Smooth muscle cell (in vitro differentiated cells): ENCODE measurements around the gene CHD6. TPM values are rescaled to one million over a fixed set of nuclear protein-coding genes. Genes with fewer than 3 reads are reported as not detected.
A peak's percentile ranks its signal among the peaks of the same experiment; 100 is the strongest.

Source experiments
- DNase-seq: peaks from one replicate; lab custom pipeline; 2025; ENCODE audit not compliant: unreplicated experiment; lab: John Stamatoyannopoulos, UW
- H2AFZ ChIP-seq: fragments of 200-600 bp; sonication (generic); 2 replicates; pipeline ENCODE4 v1.6.0; 2016; ENCODE audit warnings: antibody characterized with exemption, low read depth, mild to moderate bottlenecking
- H3F3A ChIP-seq: fragments of 200-600 bp; sonication (generic); 2 replicates; pipeline ENCODE4 v1.6.0; 2017; ENCODE audit warnings: antibody characterized with exemption, low read depth
- H3K27ac ChIP-seq: fragments of 200-600 bp; sonication (generic); 2 replicates; pipeline ENCODE4 v1.5.1; 2016; ENCODE audit warnings: low read depth, mild to moderate bottlenecking
- H3K27me3 ChIP-seq: fragments of 200-600 bp; sonication (generic); 2 replicates; pipeline ENCODE4 v1.6.1; 2016; ENCODE audit warnings: low read depth, mild to moderate bottlenecking
- H3K36me3 ChIP-seq: fragments of 200-600 bp; sonication (generic); 2 replicates; pipeline ENCODE4 v1.5.1; 2016; ENCODE audit warnings: low read depth
- H3K4me1 ChIP-seq: fragments of 200-600 bp; sonication (generic); 2 replicates; pipeline ENCODE4 v1.5.1; 2016; ENCODE audit warnings: low read depth
- H3K4me2 ChIP-seq: fragments of 200-600 bp; sonication (generic); 2 replicates; pipeline ENCODE4 v1.6.0; 2016; ENCODE audit warnings: mild to moderate bottlenecking
- H3K4me3 ChIP-seq: fragments of 200-600 bp; sonication (generic); 2 replicates; pipeline ENCODE4 v1.5.1; 2016; ENCODE audit warnings: mild to moderate bottlenecking
- H3K79me2 ChIP-seq: fragments of 200-600 bp; sonication (generic); 2 replicates; pipeline ENCODE4 v1.6.0; 2016; ENCODE audit warnings: low read depth, mild to moderate bottlenecking
- H3K9ac ChIP-seq: fragments of 200-600 bp; sonication (generic); 2 replicates; pipeline ENCODE4 v1.6.0; 2016; ENCODE audit warnings: low read depth
- H3K9me3 ChIP-seq: fragments of 200-600 bp; sonication (generic); replicated peaks from 2 replicates; pipeline ENCODE4 v1.5.1; 2016; ENCODE audit warnings: low read depth
- H4K20me1 ChIP-seq: fragments of 200-600 bp; sonication (generic); 2 replicates; pipeline ENCODE4 v1.6.0; 2016; ENCODE audit warnings: low read depth
- WGBS: methylation state at CpG from one replicate; pipeline ENCODE4 v1.1.7; 2016; ENCODE audit warnings: low lambda C conversion rate; 5-methylcytosine and 5-hydroxymethylcytosine counted together
- polyA plus RNA-seq: library from polyadenylated mRNA; unstranded; fragments of >200 nt; fragmentation: Nextera tagmentation; extraction: Ambion mirVana; gene quantifications from 2 replicates; pipeline ENCODE4 v1.2.1, GENCODE V29; 2016
- total RNA-seq: library from RNA; depleted of rRNA; stranded (reverse); fragments of >200 nt; gene quantifications from 2 replicates; pipeline ENCODE4 v1.2.3, GENCODE V29; 2014
- TF ChIP-seq, protein P1 (sequence below): fragments of 200-600 bp; sonication (generic); IDR thresholded peaks from 2 replicates; pipeline ENCODE4 v1.5.1; 2017; ENCODE audit warnings: borderline replicate concordance, mild to moderate bottlenecking, antibody characterized with exemption; ENCODE audit not compliant: insufficient read depth, poor library complexity, severe bottlenecking

Gene CHD6
- total and polyA plus RNA-seq, 2 experiments from 2014 or later, result 41.7 to 47.8 TPM

DNA sequence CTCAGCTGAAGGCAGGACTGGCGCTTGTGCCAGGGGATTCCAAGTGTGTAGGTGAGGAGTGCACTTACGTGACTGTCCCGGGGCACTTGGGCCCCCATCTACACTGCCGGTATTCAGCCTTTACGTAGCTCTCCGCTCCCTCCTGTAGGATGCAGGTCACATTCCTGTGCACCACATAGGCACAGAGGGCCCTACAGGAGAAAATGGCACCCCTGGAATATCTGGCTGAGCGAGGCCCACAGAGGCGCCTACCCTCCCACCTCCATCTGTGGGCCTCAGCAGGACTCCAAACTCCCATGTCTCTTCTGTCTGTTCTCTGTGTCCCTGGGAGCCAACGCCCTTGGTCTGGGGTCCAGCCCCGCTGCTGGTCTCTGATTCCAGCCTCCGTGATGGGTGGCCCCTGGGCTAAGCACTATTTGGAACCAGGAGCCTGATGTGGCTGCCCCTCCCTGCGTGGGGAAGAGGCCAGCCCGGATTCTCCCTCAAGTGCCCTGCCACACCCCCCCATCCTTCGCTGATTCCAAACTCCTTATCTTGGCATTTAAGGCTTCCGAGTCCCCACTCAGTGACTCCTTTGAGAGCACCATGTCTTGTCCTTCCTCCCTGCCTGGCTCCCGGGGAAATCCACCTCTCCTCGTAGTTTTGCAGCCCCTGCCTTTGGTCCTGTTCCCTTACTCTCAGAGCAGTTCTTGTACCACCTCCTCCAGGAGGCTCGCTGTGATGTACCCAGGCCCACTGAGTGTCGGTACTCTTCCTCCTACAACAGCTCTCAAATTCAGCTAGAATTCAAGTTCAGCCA lies 253.0 kb downstream of the CHD6 start:
- Histone ChIP-seq H3K9ac (no peak overlapping the region), H4K20me1 (no peaks in the 10 kb centered on the region), H3K4me1 (peaks cover 6% of the 10 kb centered on the region), H3K4me2 (peak overlapping the region; percentile 84), H3K9me3 (no peaks in the 10 kb centered on the region), H3K27ac (no peak overlapping the region), H3K27me3 (peaks cover 39% of the 10 kb centered on the region), H3K79me2 (no peaks in the 10 kb centered on the region), H2AFZ (no peak overlapping the region), H3K4me3 (peak overlapping the region; percentile 38), H3K36me3 (no peaks in the 10 kb centered on the region), H3F3A (no peaks in the 10 kb centered on the region)
- 92% methylated on average over 19 of the region's 19 CpGs for WGBS
- no peak for DNase-seq
- TF ChIP-seq, protein P1, sequence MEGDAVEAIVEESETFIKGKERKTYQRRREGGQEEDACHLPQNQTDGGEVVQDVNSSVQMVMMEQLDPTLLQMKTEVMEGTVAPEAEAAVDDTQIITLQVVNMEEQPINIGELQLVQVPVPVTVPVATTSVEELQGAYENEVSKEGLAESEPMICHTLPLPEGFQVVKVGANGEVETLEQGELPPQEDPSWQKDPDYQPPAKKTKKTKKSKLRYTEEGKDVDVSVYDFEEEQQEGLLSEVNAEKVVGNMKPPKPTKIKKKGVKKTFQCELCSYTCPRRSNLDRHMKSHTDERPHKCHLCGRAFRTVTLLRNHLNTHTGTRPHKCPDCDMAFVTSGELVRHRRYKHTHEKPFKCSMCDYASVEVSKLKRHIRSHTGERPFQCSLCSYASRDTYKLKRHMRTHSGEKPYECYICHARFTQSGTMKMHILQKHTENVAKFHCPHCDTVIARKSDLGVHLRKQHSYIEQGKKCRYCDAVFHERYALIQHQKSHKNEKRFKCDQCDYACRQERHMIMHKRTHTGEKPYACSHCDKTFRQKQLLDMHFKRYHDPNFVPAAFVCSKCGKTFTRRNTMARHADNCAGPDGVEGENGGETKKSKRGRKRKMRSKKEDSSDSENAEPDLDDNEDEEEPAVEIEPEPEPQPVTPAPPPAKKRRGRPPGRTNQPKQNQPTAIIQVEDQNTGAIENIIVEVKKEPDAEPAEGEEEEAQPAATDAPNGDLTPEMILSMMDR, result no peak

DNA sequence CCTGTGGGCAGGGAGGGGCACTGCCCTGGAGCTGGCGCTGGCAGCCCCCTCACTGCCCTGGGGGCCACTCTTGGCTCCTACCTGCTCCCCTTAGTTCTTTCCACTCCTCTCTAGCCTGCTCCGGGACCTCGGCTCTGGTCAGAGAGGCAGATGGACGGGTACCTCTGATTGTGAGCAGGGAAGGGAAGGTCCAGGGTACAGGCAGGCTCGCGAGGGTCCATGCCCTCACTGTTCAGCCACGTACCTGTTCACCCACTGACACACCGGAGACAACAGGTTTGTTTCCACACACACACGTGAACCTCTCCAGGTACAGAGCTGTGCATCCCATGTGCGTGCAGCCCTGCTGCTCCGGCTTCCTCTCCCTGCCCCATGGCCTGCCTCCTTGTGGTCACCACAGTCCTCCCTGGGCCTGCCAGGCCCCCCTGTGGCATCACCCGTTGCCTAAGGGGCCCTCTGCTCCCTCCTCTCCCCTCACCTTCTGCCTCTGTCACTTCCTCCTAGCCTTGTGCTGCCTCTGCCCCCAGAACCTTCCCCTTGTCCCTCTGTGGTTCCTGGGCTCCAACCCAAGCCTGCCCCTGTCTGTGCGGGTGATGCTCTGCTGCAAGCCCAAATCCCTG lies 253.8 kb downstream of the CHD6 start:
- Histone ChIP-seq H3K27ac (no peak overlapping the region), H3K4me1 (peaks cover 6% of the 10 kb centered on the region), H4K20me1 (no peaks in the 10 kb centered on the region), H3K27me3 (peaks cover 39% of the 10 kb centered on the region), H3K4me3 (no peak overlapping the region), H3K4me2 (no peak overlapping the region), H3K9me3 (no peaks in the 10 kb centered on the region), H3K36me3 (no peaks in the 10 kb centered on the region), H3F3A (no peaks in the 10 kb centered on the region), H2AFZ (no peak overlapping the region), H3K9ac (no peak overlapping the region), H3K79me2 (no peaks in the 10 kb centered on the region)
- TF ChIP-seq, protein P1, result no peak
- DNase-seq, result no peak
- WGBS, result 90% methylated on average over 13 of the region's 13 CpGs

DNA sequence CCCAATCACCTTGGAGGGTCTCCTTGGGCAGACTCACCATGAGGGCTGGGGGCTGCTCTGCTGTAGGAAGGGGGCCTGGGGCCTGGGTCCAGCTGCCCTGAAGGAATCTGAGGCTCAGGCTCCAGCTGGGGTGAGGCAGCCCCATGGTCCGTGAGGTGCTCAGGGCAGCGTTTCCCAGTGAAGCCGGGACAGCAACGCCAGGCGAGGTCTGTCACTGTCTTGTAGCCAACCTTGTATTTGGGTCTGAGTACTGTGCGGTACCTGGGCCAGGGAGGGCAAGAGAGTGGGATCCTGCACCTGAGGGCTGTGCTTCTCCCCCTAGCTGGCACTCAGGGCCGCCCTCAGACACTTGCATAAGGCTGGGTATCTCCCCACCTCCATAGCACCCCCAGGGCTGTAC lies 254.6 kb downstream of the CHD6 start:
- H3K4me3 ChIP-seq, result no peak overlapping the region
- H3K4me1 ChIP-seq, result peaks cover 6% of the 10 kb centered on the region
- H3K36me3 ChIP-seq, result no peaks in the 10 kb centered on the region
- no peak for DNase-seq
- no peak overlapping the region for H2AFZ ChIP-seq
- WGBS, result 91% methylated on average over 7 of the region's 7 CpGs
- no peak overlapping the region for H3K4me2 ChIP-seq
- H3K27me3 ChIP-seq, result peaks cover 39% of the 10 kb centered on the region
- no peaks in the 10 kb centered on the region for H3K9me3 ChIP-seq
- TF ChIP-seq, protein P1, result no peak
- no peak overlapping the region for H3K9ac ChIP-seq
- no peaks in the 10 kb centered on the region for H4K20me1 ChIP-seq
- H3K79me2 ChIP-seq, result no peaks in the 10 kb centered on the region
- no peaks in the 10 kb centered on the region for H3F3A ChIP-seq
- H3K27ac ChIP-seq, result no peak overlapping the region
